Hematopoietic multipotent progenitor cell treated with erythropoietin and hydrocortisone succinate and interleukin-3 and kit ligand, for 6 days (in vitro differentiated cells): ENCODE measurements around the gene PILRA.

Experiments used
- DNase-seq: peaks from one replicate; pipeline ENCODE4 v3.0.0-alpha.2; 2015

The PILRA gene

GRCh38 chr7:100413889-100414288, 40.6 kb downstream of the PILRA start:
- DNase-seq: no peak

GRCh38 chr7:100415448-100415847, 42.2 kb downstream of the PILRA start:
- no peak for DNase-seq

DNA sequence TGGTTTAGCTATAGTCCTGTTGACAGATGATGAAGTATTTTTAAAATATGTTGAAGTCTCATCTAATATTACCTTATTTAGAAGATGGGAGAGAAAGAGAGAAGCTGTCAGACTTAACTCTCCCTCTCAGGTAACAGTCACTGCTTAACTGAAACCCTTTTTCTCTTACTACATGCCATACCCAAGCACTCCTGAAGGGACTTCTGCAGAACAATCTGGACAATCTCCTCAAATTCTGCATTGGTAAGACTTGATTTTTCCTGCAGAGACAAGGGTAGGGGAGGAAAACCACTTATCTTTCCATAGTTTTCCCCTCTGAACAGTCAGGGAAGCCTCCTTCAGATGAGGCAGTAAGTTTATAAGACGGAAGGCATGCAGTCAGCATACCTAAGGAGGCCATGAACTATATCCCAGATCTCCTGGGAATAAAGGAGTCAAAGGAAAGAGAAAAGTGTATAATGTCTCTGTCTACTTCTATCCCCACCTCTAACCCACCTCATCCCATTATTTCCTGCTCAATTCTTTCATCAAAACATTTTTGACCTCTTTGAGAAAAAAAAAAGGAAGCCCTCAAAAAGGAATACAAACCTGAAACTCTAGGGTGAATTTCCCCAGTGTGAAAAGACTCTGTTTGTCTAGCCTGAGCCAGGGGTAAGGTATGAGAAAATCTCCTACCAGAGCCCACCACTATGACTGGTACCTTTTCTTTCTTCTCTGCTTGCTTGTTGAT, 45.8 kb downstream of the PILRA start:
- no peak for DNase-seq

DNA sequence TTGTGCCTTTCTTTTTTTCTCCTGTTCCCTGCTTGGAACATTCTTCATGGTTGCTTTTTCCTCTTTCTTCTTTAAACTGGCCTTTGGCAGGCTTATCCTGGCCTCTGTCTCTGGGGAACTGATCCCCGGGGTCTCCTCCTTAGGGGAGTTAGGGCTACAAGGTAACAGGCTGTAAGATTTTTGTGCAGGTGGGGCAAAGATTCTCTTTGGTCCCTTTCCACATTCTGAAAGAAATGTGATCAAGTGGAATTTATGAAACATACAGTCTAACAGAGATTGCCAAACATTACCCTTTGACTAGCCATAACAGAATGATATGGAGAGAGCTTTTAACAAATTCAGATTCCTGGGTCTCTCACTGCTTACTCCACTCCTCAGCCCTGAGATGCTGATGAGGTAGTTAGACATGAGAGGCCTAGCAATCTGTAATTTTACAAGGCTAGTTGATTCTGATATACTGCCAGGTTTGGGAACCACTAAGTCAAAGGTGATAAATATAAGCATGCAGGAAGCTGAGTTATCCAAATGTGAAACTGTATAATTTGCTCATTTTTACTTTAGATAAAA, 46.5 kb downstream of the PILRA start:
- no peak for DNase-seq

GRCh38 chr7:100423315-100423714, 50.0 kb downstream of the PILRA start:
- no peak for DNase-seq

GRCh38 chr7:100425347-100425746, 52.1 kb downstream of the PILRA start:
- no peak for DNase-seq

DNA sequence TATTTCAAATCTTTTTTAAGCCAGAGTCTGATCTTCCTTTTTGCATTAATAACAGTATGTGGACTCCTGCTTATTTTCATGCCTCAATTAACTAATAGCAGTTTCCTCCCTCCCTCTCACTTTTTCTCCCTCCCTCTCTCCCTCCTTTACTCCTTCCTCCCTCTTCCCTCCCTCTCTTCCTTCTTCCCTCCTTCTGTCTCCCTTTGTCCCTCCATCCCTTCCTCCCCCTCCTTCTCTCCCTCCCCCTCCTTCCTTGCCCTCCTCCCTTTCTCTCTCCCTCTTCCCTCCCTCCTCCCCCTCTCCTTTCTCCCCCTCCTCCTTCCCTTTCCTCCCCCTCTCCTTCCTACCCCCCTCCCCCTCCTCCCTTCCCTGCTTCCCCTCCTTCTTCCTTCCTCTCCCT, 53.2 kb downstream of the PILRA start:
- DNase-seq: no peak

- no peak for DNase-seq
Measured at GRCh38 chr7:100427762-100428198, 54.5 kb downstream of the PILRA start.

GRCh38 chr7:100428199-100428966, 55.1 kb downstream of the PILRA start, which contains the start of gene ZCWPW1:
Gene ZCWPW1, minus strand, starts transcription at chr7:100428703. Its CDS starts 8,054 bp downstream, at chr7:100420649.
- DNase-seq: peak; percentile 98

DNA sequence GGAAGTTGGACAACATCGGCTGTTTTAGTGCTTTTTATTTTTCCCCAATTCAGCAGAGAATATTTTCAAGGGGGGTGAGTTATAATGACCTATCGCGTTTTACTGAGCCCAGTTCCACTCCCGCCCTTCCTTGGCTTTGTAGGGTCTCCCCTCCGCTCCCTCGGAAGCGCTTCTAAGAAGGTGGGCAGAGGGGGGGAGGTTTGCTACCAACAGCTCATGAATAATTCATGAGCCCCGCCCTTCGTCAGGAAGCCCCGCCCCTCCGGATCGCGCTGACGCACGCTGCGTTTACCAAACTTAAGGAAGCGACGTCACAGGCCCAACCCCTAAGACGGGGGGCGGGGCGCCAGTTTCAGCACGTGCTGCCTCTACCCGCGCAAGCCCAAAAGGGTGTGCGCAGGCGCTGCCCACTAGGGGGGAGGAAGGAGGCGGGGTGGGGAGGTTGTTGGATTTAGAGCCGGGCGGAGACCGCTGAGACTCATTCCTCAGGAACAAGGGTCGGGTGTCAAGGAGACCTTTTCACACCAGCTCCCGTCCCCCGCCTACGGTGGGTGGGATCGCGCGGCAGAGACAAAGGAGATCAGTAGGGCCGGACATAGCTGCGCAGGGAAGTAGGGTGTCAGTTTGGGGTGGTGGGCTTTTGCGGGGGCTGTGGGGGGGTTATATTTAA, 55.8 kb downstream of the PILRA start:
- DNase-seq: peak; percentile 99

DNA sequence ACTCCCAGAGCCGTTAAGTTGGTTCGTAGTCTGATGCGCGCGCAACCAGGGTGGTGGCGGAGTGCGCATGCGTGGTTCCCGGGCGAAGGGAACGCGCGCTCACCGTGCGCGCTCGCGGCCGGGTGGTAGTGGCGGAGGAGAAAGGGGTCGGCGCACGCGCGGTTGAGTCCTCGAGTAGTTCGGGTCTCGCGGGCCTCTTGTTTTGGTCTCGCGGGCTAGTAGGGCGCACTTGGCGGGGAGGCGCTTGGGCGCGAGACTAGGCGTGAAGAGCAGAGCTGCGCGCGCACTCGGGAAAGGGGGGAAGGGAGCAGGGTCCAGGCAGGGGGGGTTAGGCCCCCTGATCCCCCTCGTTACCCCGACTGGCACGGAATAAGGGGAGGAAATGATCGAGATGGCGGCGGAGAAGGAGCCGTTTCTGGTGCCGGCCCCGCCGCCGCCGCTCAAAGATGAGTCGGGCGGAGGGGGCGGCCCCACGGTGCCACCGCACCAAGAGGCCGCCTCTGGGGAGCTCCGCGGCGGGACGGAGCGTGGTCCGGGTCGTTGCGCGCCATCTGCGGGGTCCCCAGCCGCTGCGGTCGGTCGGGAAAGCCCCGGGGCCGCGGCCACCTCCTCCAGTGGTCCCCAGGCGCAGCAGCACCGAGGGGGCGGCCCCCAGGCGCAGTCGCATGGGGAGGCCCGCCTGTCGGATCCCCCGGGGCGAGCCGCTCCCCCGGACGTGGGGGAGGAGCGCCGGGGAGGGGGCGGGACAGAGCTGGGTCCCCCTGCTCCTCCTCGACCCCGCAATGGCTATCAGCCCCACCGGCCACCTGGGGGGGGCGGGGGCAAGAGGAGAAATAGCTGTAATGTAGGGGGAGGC, 56.6 kb downstream of the PILRA start, which contains the start of gene MEPCE:
MEPCE (plus strand) TSS at position 195 of the 856 bp plus-strand sequence; CDS start at position 383, 188 bp downstream.
- peak; percentile 97 for DNase-seq

- DNase-seq: peak; percentile 51
Measured at GRCh38 chr7:100430493-100431285, 57.4 kb downstream of the PILRA start.

DNA sequence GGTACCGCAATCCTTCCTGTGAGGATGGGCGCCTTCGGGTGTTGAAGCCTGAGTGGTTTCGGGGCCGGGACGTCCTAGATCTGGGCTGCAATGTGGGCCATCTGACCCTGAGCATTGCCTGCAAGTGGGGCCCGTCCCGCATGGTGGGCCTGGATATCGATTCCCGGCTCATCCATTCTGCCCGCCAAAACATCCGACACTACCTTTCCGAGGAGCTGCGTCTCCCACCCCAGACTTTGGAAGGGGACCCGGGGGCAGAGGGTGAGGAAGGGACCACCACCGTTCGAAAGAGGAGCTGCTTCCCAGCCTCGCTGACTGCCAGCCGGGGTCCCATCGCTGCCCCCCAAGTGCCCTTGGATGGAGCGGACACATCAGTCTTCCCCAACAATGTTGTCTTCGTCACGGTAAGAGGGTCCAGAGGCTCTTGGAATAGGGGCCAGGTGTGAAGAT, 58.0 kb downstream of the PILRA start:
- DNase-seq: no peak

GRCh38 chr7:100432053-100432452, 58.8 kb downstream of the PILRA start:
- peak; percentile 60 for DNase-seq

DNA sequence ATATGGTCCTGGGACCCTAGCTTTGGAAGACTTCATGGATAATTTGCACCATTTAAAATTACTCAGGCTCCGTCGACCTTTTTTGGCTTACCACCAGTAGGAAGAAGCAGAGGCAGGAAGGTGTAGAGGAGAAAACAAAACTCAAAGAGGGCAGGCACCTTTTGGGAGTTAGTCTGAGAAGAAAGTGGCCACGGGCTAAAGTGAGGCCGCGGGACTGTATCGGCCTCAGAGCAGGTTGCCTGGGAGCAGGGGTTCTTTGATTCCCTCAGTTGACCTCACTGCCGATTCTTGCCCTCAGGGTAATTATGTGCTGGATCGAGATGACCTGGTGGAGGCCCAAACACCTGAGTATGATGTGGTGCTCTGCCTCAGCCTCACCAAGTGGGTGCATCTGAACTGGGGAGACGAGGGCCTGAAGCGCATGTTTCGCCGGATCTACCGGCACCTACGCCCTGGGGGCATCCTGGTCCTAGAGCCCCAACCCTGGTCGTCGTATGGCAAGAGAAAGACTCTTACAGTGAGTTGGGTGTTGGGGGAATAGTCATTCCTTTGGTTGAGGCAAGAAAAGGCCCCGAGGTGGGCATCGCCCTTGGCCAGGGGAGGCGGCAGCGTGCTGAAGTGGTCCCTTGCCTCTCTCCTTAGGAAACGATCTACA, 59.5 kb downstream of the PILRA start:
- DNase-seq: no peak

GRCh38 chr7:100433276-100433591, 59.9 kb downstream of the PILRA start:
- no peak for DNase-seq

DNA sequence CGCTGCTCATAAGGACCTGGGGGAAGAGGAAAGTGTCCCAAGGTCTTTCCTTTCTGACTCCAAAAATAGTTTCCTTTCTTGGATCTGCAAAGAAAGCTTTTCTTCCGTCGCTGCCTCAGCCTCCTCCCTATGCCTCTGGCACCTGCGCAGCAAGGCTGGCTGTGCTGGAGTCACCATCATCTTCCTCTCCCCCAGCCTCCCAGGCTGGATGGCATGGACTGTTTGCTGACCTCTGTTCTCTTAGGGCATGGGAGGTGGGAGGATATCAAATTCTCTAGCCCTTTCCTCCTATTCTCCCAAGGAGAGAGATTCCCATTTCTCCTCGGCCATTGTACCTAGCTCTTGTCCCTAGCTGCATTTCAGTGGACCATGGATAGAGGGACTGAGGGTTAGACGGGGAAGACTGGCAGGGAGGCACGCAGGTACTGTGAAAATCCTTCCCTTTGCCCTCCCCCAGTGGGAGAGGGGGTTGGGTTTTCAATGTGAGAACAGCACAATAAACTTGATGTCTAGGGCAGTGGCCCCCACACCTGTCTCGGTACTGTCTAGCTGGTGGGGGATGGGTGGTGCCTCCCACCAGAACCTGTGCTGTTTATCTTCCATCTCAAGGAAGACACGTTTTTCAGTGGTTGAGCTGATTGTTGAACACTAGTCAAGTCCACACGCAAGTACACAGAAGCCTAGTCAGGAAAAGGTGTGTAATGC, 60.5 kb downstream of the PILRA start:
- no peak for DNase-seq

- DNase-seq: no peak
Measured at GRCh38 chr7:100434297-100435144, 61.2 kb downstream of the PILRA start.
